VCaP (cell line): ENCODE data around the gene SOCS6.

Source experiments
- H3K27ac ChIP-seq: fragments of 450-650 bp; 2 replicates; pipeline ENCODE4 v1.5.1; 2017
- TF ChIP-seq, protein P1 (sequence below): fragments of 450-650 bp; conservative IDR thresholded peaks from 2 replicates; pipeline ENCODE4 v1.5.1; 2017; ENCODE audit warnings: mild to moderate bottlenecking, moderate library complexity

Gene SOCS6

DNA sequence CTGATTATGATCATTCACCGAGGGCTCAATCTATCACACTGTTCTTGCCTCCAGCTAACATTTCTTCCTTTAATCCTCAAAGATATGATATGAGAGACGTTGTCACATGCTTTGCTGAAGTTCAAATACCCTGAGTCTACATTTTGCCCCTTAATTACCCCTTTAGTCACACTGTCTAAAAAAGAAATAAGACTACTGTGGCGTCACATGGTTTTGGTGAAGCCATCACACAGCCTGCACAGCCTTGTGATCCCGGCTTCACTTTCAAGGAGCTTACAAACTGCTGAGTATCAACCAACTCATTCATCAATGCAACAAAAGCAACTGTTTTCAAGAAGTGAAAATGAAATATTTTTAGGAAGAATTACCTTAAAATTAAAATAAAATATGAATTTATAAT, 31.9 kb upstream of the SOCS6 start:
- H3K27ac ChIP-seq = no peak overlapping the region
- TF ChIP-seq, protein P1, sequence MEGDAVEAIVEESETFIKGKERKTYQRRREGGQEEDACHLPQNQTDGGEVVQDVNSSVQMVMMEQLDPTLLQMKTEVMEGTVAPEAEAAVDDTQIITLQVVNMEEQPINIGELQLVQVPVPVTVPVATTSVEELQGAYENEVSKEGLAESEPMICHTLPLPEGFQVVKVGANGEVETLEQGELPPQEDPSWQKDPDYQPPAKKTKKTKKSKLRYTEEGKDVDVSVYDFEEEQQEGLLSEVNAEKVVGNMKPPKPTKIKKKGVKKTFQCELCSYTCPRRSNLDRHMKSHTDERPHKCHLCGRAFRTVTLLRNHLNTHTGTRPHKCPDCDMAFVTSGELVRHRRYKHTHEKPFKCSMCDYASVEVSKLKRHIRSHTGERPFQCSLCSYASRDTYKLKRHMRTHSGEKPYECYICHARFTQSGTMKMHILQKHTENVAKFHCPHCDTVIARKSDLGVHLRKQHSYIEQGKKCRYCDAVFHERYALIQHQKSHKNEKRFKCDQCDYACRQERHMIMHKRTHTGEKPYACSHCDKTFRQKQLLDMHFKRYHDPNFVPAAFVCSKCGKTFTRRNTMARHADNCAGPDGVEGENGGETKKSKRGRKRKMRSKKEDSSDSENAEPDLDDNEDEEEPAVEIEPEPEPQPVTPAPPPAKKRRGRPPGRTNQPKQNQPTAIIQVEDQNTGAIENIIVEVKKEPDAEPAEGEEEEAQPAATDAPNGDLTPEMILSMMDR = no peak

DNA sequence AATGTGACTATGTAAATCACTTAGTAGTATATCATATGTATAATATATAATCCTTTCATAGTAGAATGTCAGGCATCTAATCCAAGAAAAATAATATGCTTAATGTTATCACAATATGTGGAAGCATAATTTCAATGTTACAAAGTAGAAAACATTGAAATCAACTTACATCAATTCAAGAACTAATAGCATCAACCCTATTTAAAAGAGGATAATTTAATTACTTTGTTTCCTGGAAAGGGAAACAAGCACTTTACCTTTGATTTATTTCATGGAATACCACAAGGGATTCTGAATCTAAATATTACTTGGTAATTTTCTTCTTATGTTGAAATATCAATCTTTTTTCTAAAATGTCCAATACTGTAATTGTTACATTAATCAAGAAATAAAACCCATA, 30.6 kb upstream of the SOCS6 start:
- H3K27ac ChIP-seq = no peak overlapping the region

DNA sequence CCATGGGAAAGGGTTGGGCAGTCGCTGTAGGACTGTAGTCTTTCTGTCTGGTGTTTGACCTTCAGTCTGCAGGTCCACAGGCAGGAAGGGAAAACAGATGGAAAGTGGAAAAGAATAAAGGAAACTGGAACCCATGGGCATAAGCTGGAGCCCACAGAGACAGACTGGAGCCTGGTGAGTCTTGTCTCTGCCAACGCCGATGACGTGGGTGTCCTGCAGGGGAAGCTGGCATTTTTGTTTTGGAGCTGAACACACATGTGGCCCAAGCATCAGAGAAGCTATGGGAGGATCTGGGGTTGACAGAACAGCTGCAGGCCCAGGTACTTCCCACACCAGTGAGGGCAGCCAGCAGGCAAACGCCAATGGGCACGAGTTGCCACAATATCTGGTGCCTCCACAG, 28.2 kb upstream of the SOCS6 start:
- H3K27ac ChIP-seq = no peak overlapping the region
- TF ChIP-seq, protein P1 = no peak

More for the DNA sequence above, 30.6 kb upstream of the SOCS6 start:
- TF ChIP-seq, protein P1 = no peak

DNA sequence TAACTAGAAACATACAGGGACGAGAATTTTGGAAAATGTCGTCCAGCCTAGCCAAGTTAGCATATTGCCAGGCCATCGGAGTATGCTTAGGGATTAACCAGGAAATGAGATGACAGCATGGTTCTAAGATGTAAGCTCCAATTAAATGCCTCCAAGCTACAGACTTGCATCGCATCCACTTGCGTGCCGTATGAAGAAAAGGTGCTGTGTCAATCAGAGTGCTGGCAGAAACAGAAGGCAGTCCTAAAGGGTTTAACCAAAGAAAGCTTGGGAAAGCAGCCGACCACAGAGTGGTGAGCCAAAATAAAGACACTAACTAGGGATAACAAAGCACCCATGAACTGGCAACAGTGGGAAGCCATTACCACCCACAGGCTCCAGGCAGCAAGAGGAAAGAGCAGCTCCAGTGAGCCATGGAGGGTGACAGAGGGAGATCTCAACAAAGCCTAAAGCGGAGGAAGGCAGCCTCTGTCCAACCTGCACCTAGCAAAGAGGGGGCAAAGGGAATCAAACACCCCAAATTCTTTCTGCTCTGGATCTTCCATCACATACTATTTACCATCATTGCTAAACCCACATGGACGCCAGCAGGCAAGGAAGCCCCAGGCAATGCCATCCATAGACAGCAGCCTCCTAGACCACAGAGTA, 27.6 kb upstream of the SOCS6 start:
- TF ChIP-seq, protein P1 = no peak
- H3K27ac ChIP-seq = no peak overlapping the region

DNA sequence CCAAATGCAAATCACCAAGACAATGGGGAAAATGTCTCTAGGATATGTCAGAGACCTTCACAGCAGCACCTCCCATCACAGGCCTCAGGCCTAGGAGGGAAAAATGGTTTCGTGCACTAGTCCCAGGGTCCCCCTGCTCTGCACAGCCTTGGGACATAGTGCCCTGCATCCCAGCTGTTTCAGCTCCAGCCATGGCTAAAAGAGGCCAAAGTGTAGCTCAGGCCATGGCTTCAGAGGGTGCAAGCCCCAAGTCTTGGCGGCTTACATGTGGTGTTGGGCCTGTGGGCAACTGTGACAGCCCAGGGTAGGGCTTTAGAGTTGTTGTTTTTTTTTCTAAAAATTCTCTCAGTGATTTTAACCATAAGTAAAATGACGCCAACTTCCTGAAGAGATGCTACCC, 25.5 kb upstream of the SOCS6 start:
- H3K27ac ChIP-seq = no peak overlapping the region
- TF ChIP-seq, protein P1 = no peak

DNA sequence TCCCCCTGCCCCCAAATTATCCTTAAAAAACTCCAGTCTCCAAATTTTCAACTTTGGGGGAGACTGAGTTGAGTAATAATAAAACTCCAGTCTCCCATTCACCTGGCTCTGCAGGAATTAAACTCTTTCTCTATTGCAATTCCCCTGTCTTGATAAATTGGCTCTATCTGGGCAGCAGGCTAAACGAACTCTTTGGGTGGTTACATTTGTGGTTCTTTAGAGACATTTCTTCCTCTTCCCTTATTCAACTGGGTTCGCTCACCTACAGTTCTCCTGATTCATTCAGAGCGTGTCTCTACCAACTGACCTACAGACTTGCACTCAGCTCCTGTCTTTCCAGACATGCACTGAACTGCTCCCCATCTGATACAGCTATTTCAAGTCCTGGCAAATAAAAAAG, 17.1 kb upstream of the SOCS6 start:
- TF ChIP-seq, protein P1 = no peak

DNA sequence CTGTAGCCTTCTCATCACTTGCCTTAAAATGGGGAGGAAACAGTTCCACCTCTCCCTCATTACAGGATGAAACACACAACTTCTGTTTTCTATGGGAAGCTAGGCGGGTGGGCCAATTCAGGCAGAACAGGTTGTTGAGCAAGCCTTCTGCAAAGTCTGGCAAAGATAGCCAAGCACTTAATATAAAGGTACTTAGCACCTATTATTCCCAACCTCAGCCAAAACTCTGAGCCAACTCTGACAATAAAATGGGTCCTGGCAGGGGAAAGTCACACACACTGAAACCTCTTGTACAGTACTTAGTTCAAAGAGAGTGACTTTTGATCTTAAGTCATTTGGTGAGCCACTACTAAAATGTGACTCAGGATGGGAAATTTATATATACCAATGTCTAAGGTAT, 15.8 kb upstream of the SOCS6 start:
- H3K27ac ChIP-seq = no peak overlapping the region
- TF ChIP-seq, protein P1 = no peak

More for the DNA sequence above, 17.1 kb upstream of the SOCS6 start:
- H3K27ac ChIP-seq = no peak overlapping the region
